DMS79 treated with DMSO at 0.1 percent for 48 hours (cell line): ENCODE results near the gene SPG21.

ENCODE experiments used
- DNase-seq: peaks from one replicate; lab custom pipeline; 2025; lab: John Stamatoyannopoulos, UW

The SPG21 gene

GRCh38 chr15:64991536-64992135 lies 1.9 kb upstream of the SPG21 start:
- DNase-seq = no peak

GRCh38 chr15:64990168-64990470 lies 405 bp upstream of the SPG21 start:
- no peak for DNase-seq

GRCh38 chr15:64987136-64987535 lies 2.6 kb downstream of the SPG21 start:
- DNase-seq = no peak

- DNase-seq = no peak
Measured at GRCh38 chr15:64985366-64986033, 4.2 kb downstream of the SPG21 start.

- no peak for DNase-seq
Measured at GRCh38 chr15:64982472-64982871, 7.2 kb downstream of the SPG21 start.

GRCh38 chr15:64981812-64982431 lies 7.8 kb downstream of the SPG21 start:
- DNase-seq = no peak

- DNase-seq = no peak
Measured at GRCh38 chr15:64979252-64979710, 10.4 kb downstream of the SPG21 start.

GRCh38 chr15:64975390-64975789 lies 14.3 kb downstream of the SPG21 start:
- no peak for DNase-seq

GRCh38 chr15:64970698-64971097 lies 19.0 kb downstream of the SPG21 start:
- no peak for DNase-seq

- no peak for DNase-seq
Measured at GRCh38 chr15:64969401-64969800, 20.3 kb downstream of the SPG21 start.

GRCh38 chr15:64961013-64961412 lies 28.7 kb downstream of the SPG21 start:
- DNase-seq = no peak

GRCh38 chr15:64960153-64960552 lies 29.6 kb downstream of the SPG21 start:
- DNase-seq = no peak

- DNase-seq = no peak
Measured at GRCh38 chr15:64959128-64959527, 30.6 kb downstream of the SPG21 start.

GRCh38 chr15:64954395-64954794 lies 35.3 kb downstream of the SPG21 start:
- DNase-seq = no peak

- DNase-seq = no peak
Measured at GRCh38 chr15:64951777-64952418, 37.8 kb downstream of the SPG21 start.

- DNase-seq = no peak
Measured at GRCh38 chr15:64950888-64951287, 38.8 kb downstream of the SPG21 start.

GRCh38 chr15:64949383-64950186 lies 40.1 kb downstream of the SPG21 start:
- no peak for DNase-seq

- DNase-seq = no peak
Measured at GRCh38 chr15:64948916-64949315, 40.8 kb downstream of the SPG21 start.

- no peak for DNase-seq
Measured at GRCh38 chr15:64947211-64947610, 42.5 kb downstream of the SPG21 start.

GRCh38 chr15:64944961-64945360 lies 44.8 kb downstream of the SPG21 start:
- no peak for DNase-seq

GRCh38 chr15:64943512-64944225 lies 46.0 kb downstream of the SPG21 start:
- DNase-seq = no peak

- DNase-seq = no peak
Measured at GRCh38 chr15:64942356-64942755, 47.4 kb downstream of the SPG21 start.
